H7 (cell line): ENCODE results near the gene PRKCB. TPM values are rescaled to one million over a fixed set of nuclear protein-coding genes. Genes with fewer than 3 reads are reported as not detected.

Source experiments
- DNase-seq: peaks from one replicate; pipeline ENCODE4 v3.0.0; 2012
- H3K27me3 ChIP-seq: 2 replicates; pipeline ENCODE4 v1.6.0; 2011; ENCODE audit warnings: mild to moderate bottlenecking, low read length; ENCODE audit not compliant: control insufficient read depth, insufficient read depth
- H3K36me3 ChIP-seq: replicated peaks from 2 replicates; pipeline ENCODE4 v1.5.1; 2011; ENCODE audit warnings: low read length; ENCODE audit not compliant: control insufficient read depth, insufficient read depth
- H3K4me3 ChIP-seq: 2 replicates; pipeline ENCODE4 v1.5.1; 2011; ENCODE audit warnings: low read depth, mild to moderate bottlenecking, control low read depth, low read length, moderate library complexity; ENCODE audit not compliant: insufficient read depth
- total RNA-seq: library from RNA; depleted of rRNA; stranded (reverse); fragments of >200 nt; shearing (Covaris generic); gene quantifications from 2 replicates; pipeline ENCODE4 v1.2.3, GENCODE V29; 2014

Gene PRKCB
- total RNA-seq, 1 experiment from 2014 or later = 0.80 TPM

- no peak for DNase-seq
- Histone ChIP-seq H3K4me3 (no peak overlapping the region), H3K36me3 (no peaks in the 10 kb centered on the region), H3K27me3 (no peaks in the 10 kb centered on the region)
Measured at GRCh38 chr16:23943604-23944003, 107.8 kb downstream of the PRKCB start.

- Histone ChIP-seq H3K4me3 (no peak overlapping the region), H3K27me3 (no peaks in the 10 kb centered on the region), H3K36me3 (no peaks in the 10 kb centered on the region)
- DNase-seq = no peak
Measured at GRCh38 chr16:23944381-23944780, 108.6 kb downstream of the PRKCB start.

GRCh38 chr16:23945243-23945642, 109.5 kb downstream of the PRKCB start:
- no peak for DNase-seq
- Histone ChIP-seq H3K27me3 (no peaks in the 10 kb centered on the region), H3K4me3 (no peak overlapping the region), H3K36me3 (no peaks in the 10 kb centered on the region)

DNA sequence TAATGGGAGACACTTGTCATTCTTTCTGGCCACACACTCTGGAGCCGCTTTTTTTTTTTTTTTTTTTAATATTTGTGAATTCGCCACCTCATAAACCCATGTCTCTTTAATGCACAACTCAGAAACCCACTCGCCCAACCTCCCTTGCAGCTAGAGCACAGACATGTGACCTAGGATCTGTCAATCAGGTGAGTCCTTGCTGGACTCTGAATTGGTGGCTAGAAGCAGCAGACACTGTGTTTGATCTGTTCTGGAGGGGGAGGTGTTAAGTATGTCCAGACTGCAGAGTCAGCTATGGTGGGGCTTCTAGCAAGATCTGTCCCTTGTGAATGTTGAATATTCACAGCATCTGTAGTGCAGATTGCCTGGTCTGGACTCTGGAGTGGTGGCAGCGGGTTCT, 112.1 kb downstream of the PRKCB start:
- Histone ChIP-seq H3K27me3 (no peaks in the 10 kb centered on the region), H3K4me3 (no peak overlapping the region), H3K36me3 (no peaks in the 10 kb centered on the region)
- DNase-seq = no peak

GRCh38 chr16:23948949-23949411, 113.2 kb downstream of the PRKCB start:
- Histone ChIP-seq H3K4me3 (no peak overlapping the region), H3K36me3 (no peaks in the 10 kb centered on the region), H3K27me3 (no peaks in the 10 kb centered on the region)
- DNase-seq = no peak

- H3K36me3 ChIP-seq = no peaks in the 10 kb centered on the region
- H3K27me3 ChIP-seq = no peaks in the 10 kb centered on the region
- no peak for DNase-seq
- no peak overlapping the region for H3K4me3 ChIP-seq
Measured at GRCh38 chr16:23949630-23950290, 114.0 kb downstream of the PRKCB start.

GRCh38 chr16:23950291-23950894, 114.6 kb downstream of the PRKCB start:
- H3K27me3 ChIP-seq = no peaks in the 10 kb centered on the region
- H3K36me3 ChIP-seq = no peaks in the 10 kb centered on the region
- no peak for DNase-seq
- H3K4me3 ChIP-seq = no peak overlapping the region

DNA sequence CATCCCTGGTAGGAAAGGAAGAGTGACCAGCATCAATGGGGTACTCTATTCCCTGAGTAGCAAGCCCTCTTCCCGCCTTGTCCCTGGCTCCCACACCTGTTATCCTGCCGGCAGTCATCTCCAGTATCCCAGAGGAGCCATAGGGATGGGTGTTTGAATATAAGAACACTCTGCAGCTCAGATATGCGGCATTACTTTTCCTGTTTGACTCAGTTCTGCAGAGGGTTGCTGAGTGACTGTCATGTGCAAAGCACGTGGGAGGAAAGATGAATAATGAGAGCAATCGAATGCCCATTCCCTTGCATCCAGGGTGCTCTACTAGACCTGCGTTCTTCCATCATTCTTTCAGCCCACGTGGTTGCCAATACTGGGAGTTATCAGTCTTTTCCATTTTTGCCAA, 115.1 kb downstream of the PRKCB start:
- no peak overlapping the region for H3K4me3 ChIP-seq
- H3K36me3 ChIP-seq = no peaks in the 10 kb centered on the region
- DNase-seq = no peak
- no peaks in the 10 kb centered on the region for H3K27me3 ChIP-seq

DNA sequence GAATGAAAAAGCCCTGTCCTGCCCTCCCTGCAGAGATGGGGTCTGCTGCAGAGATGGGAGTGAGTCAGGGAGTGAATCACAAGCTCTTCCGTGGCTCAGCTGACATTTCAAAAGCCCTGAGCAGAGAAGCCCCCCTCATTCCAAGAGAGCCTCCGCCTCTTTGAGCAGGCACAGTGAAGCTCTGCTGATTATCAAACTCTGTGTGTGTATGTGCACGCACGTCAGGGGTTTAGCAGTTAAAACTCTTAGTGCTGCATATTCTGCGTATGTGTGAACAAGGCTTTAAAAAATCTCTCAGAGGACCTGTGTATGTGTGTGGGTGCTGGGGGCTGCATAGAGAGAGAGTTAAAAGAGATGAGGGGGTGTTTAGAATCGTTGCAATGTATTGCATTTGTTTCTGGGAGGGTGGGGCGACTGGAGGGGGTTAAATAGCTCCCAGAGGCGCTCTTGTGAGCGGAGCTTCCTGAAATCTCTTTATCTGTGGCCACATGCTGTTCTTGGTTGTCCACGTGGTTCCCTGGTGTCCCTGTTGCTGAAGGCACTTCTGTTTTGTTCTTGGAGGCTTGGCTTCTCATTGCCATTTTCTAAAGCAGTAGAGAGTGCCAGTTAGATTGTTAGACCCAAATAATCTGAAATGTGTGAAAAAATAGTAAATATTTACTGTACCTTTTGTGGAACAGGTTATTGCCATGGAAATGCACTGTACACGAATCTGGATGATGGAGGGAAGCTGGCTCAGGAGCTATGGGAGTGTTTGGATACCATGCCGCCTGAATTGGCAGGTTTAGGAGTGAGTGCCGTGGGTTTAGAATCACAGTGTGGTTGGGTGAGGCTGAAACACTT, 116.6 kb downstream of the PRKCB start:
- peak; percentile 30 for DNase-seq
- Histone ChIP-seq H3K4me3 (no peak overlapping the region), H3K27me3 (no peaks in the 10 kb centered on the region), H3K36me3 (no peaks in the 10 kb centered on the region)

DNA sequence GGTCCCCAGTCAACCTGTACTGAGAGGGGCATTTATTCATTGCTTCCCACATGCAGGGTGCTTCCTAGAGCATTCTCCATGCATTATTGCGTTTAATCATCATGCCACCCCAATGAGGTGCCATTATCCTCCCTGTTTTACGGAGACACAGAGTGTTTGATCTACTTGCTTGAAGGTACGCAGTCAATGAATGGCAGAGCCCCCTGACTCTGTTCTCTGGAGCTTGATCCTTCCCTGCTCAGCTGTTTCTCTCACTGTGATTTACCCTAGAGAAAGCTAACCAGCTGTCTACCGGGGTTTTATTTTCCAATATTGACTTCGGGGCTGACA, 117.2 kb downstream of the PRKCB start:
- Histone ChIP-seq H3K27me3 (no peaks in the 10 kb centered on the region), H3K4me3 (no peak overlapping the region), H3K36me3 (no peaks in the 10 kb centered on the region)
- DNase-seq = no peak

DNA sequence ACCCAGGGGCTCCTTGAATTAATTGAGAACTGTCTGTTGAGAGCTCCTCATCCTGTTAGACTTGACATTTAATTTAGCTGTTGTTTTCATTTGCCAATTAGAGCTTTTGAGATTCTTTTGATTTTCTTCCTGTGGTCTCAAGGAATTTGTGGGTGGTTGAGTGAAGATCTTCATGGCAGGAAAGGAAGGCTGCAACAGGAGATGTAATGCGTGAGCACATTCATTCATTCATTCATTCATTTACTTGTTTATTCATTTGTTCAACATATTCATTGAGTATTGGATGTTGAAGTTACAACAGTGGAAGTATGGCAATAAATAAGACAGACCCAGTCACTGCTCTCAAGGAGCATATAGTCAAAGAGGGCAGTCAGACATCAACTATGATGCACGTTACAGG, 117.7 kb downstream of the PRKCB start:
- Histone ChIP-seq H3K4me3 (no peak overlapping the region), H3K27me3 (no peaks in the 10 kb centered on the region), H3K36me3 (no peaks in the 10 kb centered on the region)
- no peak for DNase-seq

GRCh38 chr16:23955088-23955487, 119.3 kb downstream of the PRKCB start:
- H3K27me3 ChIP-seq = no peaks in the 10 kb centered on the region
- H3K36me3 ChIP-seq = no peaks in the 10 kb centered on the region
- DNase-seq = no peak
- H3K4me3 ChIP-seq = no peak overlapping the region

GRCh38 chr16:23957287-23957686, 121.5 kb downstream of the PRKCB start:
- Histone ChIP-seq H3K4me3 (no peak overlapping the region), H3K36me3 (no peaks in the 10 kb centered on the region)

GRCh38 chr16:23959072-23959751, 123.4 kb downstream of the PRKCB start:
- DNase-seq = no peak
- Histone ChIP-seq H3K36me3 (no peaks in the 10 kb centered on the region), H3K27me3 (no peaks in the 10 kb centered on the region), H3K4me3 (no peak overlapping the region)

More at GRCh38 chr16:23957287-23957686, 121.5 kb downstream of the PRKCB start:
- no peaks in the 10 kb centered on the region for H3K27me3 ChIP-seq
- DNase-seq = no peak

DNA sequence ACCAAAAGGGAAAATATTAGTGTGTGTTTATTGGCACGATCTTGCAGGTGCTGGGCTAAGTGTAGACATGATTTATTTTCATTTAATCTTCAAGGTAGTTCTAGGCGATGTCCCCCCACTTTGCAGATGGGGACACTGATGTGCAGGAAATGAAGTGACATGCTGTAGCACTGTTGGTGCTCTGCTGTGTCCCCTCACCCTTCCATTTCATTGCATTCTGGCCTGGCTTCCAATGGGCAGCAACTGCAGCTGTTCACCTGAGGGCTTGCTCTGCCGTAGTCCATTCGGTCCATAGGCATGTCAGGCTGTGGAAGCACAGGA, 123.9 kb downstream of the PRKCB start:
- no peak for DNase-seq
- no peaks in the 10 kb centered on the region for H3K27me3 ChIP-seq
- H3K36me3 ChIP-seq = no peaks in the 10 kb centered on the region
- no peak overlapping the region for H3K4me3 ChIP-seq
